K562 (cell line): ENCODE data around the gene FLT1.

Source experiments
- GABPA ChIP-seq: fragments of 200-800 bp; sonication (Bioruptor generic); conservative IDR thresholded peaks from 2 replicates; pipeline ENCODE4 v1.6.1; 2016; ENCODE audit warnings: low read depth, missing genetic modification characterization, missing compliant biosample characterization
- POLR2AphosphoS2 ChIP-seq: IDR thresholded peaks from 2 replicates; pipeline ENCODE4 v1.6.1; 2012; ENCODE audit warnings: low read length, improper control_type of control experiment
- RAD21 ChIP-seq, 2 experiments: fragments of 250-450 bp in 1 of 2; fragments of 450-650 bp in 1 of 2; sonication (Bioruptor Pico) in 1 of 2; formaldehyde crosslinking in 1 of 2; IDR thresholded peaks in 1 of 2; conservative IDR thresholded peaks in 1 of 2; 2 replicates each; pipeline versions ENCODE4 v1.4.0 to v1.8.0; 2020 to 2022; ENCODE audit warnings: mild to moderate bottlenecking in 2 of 2, moderate library complexity in 1 of 2
- TAF1 ChIP-seq: IDR thresholded peaks from 2 replicates; pipeline ENCODE4 v1.6.1; 2011; ENCODE audit warnings: mild to moderate bottlenecking, low read length, moderate library complexity; ENCODE audit not compliant: insufficient read depth, control insufficient read depth, severe bottlenecking; ENCODE audit errors: extremely low read depth
- TF ChIP-seq, protein P1 (sequence below), 2 experiments: fragments of 450-650 bp in 1 of 2; sonication (generic) in 1 of 2; formaldehyde crosslinking in 1 of 2; IDR thresholded peaks in 1 of 2; conservative IDR thresholded peaks in 1 of 2; 2 replicates each; pipeline versions ENCODE4 v1.6.1 to v1.8.1; 2016 to 2023; ENCODE audit warnings: mild to moderate bottlenecking in 2 of 2, moderate library complexity in 2 of 2, inconsistent platforms in 1 of 2, missing genetic modification reagents in 1 of 2
- TF ChIP-seq, protein P2 (sequence below), 2 experiments: fragments of 250-450 bp in 1 of 2; fragments of 450-650 bp in 1 of 2; sonication (Bioruptor Pico) in 1 of 2; IDR thresholded peaks; 2 replicates each; pipeline versions ENCODE4 v1.6.1 to v1.8.0; 2016 to 2021; ENCODE audit warnings: mild to moderate bottlenecking in 2 of 2, moderate library complexity in 2 of 2, missing compliant biosample characterization in 1 of 2, missing genetic modification characterization in 1 of 2

DNA sequence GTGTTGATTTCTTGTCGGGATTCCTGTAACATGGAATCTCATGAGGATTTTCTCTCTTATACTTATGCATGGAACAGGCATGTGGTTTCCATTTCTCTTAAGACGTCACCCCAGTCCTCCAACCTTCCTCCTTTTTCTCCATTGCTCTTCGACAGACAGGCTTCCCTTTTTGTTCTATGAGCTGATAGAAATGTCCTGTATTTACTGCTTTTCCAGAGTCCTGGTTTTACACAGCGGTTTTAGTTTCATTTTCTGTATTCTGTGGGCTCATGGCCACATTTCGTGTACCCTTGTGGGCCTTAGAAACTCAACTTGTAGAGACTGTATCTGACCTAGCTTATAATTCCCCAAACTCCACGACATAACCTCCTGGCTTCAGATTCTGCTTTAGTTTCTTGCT, 243.5 kb downstream of the FLT1 start:
- TF ChIP-seq RAD21 (CRISPR knock-in tag; conservative IDR thresholded peaks at IDR 0.05 in 1 of 2, IDR thresholded peaks at IDR 0.05 in 1 of 2) (no peak), POLR2AphosphoS2 (no peak), GABPA (no peak), TAF1 (no peak)
- TF ChIP-seq, protein P1, sequence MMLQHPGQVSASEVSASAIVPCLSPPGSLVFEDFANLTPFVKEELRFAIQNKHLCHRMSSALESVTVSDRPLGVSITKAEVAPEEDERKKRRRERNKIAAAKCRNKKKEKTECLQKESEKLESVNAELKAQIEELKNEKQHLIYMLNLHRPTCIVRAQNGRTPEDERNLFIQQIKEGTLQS (IDR thresholded peaks at IDR 0.05), result no peak
- TF ChIP-seq, protein P1 (CRISPR knock-in tag; conservative IDR thresholded peaks at IDR 0.05), result no peak
- TF ChIP-seq, protein P2, sequence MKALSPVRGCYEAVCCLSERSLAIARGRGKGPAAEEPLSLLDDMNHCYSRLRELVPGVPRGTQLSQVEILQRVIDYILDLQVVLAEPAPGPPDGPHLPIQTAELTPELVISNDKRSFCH (CRISPR knock-in tag; IDR thresholded peaks at IDR 0.05), result no peak
- TF ChIP-seq, protein P2 (tag; IDR thresholded peaks at IDR 0.05), result no peak
